PC-3 (cell line): ENCODE results near the gene TOP3A. TPM values are rescaled to one million over a fixed set of nuclear protein-coding genes. Genes with fewer than 3 reads are reported as not detected.

ENCODE experiments used
- ATAC-seq: fragments of 200-7000 bp; cut with Tn5 transposase; 2 replicates; pipeline ENCODE4 v1.9.1; 2020; ENCODE audit warnings: mild to moderate bottlenecking, moderate library complexity
- BruUV-seq: library from RNA; stranded (reverse); fragments of 400-500 nt; replicated peaks from 2 replicates; lab custom pipeline; 2021; lab: Mats Ljungman, UMichigan
- CTCF ChIA-PET: fragments of 300-600 bp; sonication (Branson Sonifier 250); formaldehyde crosslinking; loops from one replicate; lab custom pipeline; 2022; ENCODE audit warnings: antibody characterized with exemption; lab: Charles Lee
- POLR2A ChIA-PET: fragments of 300-600 bp; sonication (Branson Sonifier 250); formaldehyde crosslinking; loops from one replicate; lab custom pipeline; 2022; ENCODE audit warnings: antibody characterized with exemption; ENCODE audit not compliant: unreplicated experiment; lab: Charles Lee
- DNase-seq: peaks from one replicate; pipeline ENCODE4 v3.0.0-alpha.2; 2015
- H2AFZ ChIP-seq: fragments of 300-600 bp; sonication (generic); 2 replicates; pipeline ENCODE4 v1.6.0; 2016; ENCODE audit warnings: antibody characterized with exemption, low read length
- H3F3A ChIP-seq: fragments of 300-600 bp; sonication (generic); one replicate; pipeline ENCODE4 v1.6.0; 2017; ENCODE audit warnings: antibody characterized with exemption, low read length, control low read depth, mild to moderate bottlenecking; ENCODE audit not compliant: unreplicated experiment
- H3K27ac ChIP-seq: fragments of 300-600 bp; sonication (generic); 2 replicates; pipeline ENCODE4 v1.5.1; 2016; ENCODE audit warnings: mild to moderate bottlenecking, low read length
- H3K27me3 ChIP-seq: fragments of 300-600 bp; sonication (generic); 2 replicates; pipeline ENCODE4 v1.6.1; 2016; ENCODE audit warnings: low read length, mixed read lengths
- H3K36me3 ChIP-seq: fragments of 300-600 bp; sonication (generic); 2 replicates; pipeline ENCODE4 v1.6.1; 2016; ENCODE audit warnings: low read depth, mixed run types, low read length, mixed read lengths
- H3K4me1 ChIP-seq: fragments of 300-600 bp; sonication (generic); 2 replicates; pipeline ENCODE4 v1.5.1; 2016; ENCODE audit warnings: low read length; ENCODE audit not compliant: insufficient read depth
- H3K4me2 ChIP-seq: fragments of 300-600 bp; sonication (generic); 2 replicates; pipeline ENCODE4 v1.6.0; 2016; ENCODE audit warnings: low read length
- H3K4me3 ChIP-seq: fragments of 300-600 bp; sonication (generic); 2 replicates; pipeline ENCODE4 v1.5.1; 2016; ENCODE audit warnings: mild to moderate bottlenecking, low read length, mixed read lengths
- H3K79me2 ChIP-seq: fragments of 300-600 bp; sonication (generic); 2 replicates; pipeline ENCODE4 v1.6.1; 2017; ENCODE audit warnings: low read length, mixed read lengths
- H3K9ac ChIP-seq: fragments of 300-600 bp; sonication (generic); 2 replicates; pipeline ENCODE4 v1.6.0; 2016; ENCODE audit warnings: mild to moderate bottlenecking, low read length
- H3K9me2 ChIP-seq: fragments of 300-600 bp; sonication (generic); replicated peaks from 2 replicates; pipeline ENCODE4 v1.6.1; 2016; ENCODE audit warnings: mixed run types, low read length, mixed read lengths
- H3K9me3 ChIP-seq: fragments of 300-600 bp; sonication (generic); 2 replicates; pipeline ENCODE4 v1.6.1; 2016; ENCODE audit warnings: low read length, mixed read lengths
- H4K20me1 ChIP-seq: fragments of 300-600 bp; sonication (generic); 2 replicates; pipeline ENCODE4 v1.6.1; 2016; ENCODE audit warnings: low read length, mixed read lengths
- EZH2 ChIP-seq: fragments of 300-600 bp; sonication (generic); IDR thresholded peaks from one replicate; pipeline ENCODE4 v1.6.1; 2017; ENCODE audit warnings: antibody characterized with exemption, mild to moderate bottlenecking, low read length; ENCODE audit not compliant: unreplicated experiment
- EZH2phosphoT487 ChIP-seq: fragments of 300-600 bp; sonication (generic); IDR thresholded peaks from 2 replicates; pipeline ENCODE4 v1.6.1; 2018; ENCODE audit warnings: mild to moderate bottlenecking, antibody characterized with exemption, low read length, borderline replicate concordance
- intact Hi-C: fragments of 100-400 bp; cut with micrococcal nuclease; formaldehyde crosslinking; loops from 2 replicates; pipeline ENCODE4 v1.9.0; 2023
- total RNA-seq: library from RNA; depleted of rRNA; stranded (reverse); fragments of >200 nt; gene quantifications from 2 replicates; pipeline ENCODE4 v1.2.3, GENCODE V29; 2014
- TF ChIP-seq, protein P1 (sequence below): fragments of 300-600 bp; sonication (generic); conservative IDR thresholded peaks from 2 replicates; pipeline ENCODE4 v1.5.1; 2017; ENCODE audit warnings: antibody characterized with exemption, low read depth, mild to moderate bottlenecking, low read length

Gene TOP3A
- total RNA-seq, 1 experiment from 2014 or later, result 46.8 TPM

DNA sequence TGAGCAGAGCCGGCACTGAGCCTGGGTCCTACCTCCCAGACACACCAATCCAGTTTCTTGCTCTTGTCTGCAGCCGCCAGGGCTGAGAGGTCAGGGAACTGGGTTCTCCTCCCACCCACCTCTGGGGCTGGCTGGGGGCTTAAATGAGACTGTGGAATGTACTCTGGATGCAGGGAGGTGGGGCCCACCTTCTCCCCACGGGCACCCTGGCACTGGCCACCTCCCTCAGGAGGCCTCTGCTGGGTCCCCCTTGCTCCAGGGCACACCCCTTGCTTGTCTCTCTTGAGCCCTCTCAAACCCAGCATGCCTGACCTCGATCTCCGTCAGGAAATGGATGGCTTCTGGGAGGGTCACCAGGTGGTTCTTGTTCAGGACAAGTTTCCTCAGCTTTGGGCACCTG, 62.6 kb downstream of the TOP3A start:
- H2AFZ ChIP-seq, result no peak overlapping the region
- intact Hi-C loops, result no loop called here
- DNase-seq (no peak), ATAC-seq (no peak)
- no peak overlapping the region for H3K4me3 ChIP-seq
- no peaks in the 10 kb centered on the region for H3K27me3 ChIP-seq
- CTCF ChIA-PET, result no interaction called here
- H3K9me2 ChIP-seq, result no peaks in the 10 kb centered on the region
- H3K4me1 ChIP-seq, result peaks cover 8% of the 10 kb centered on the region
- H3K9ac ChIP-seq, result no peak overlapping the region
- no peak overlapping the region for H3K4me2 ChIP-seq
- POLR2A ChIA-PET, result no interaction called here
- H4K20me1 ChIP-seq, result peaks cover 4% of the 10 kb centered on the region; the same call in 1 of the 2 replicates
- no peaks in the 10 kb centered on the region for H3K9me3 ChIP-seq
- BruUV-seq, result no TSS peak
- H3K36me3 ChIP-seq, result peaks cover 76% of the 10 kb centered on the region
- H3F3A ChIP-seq, result no peaks in the 10 kb centered on the region
- H3K79me2 ChIP-seq, result peaks cover 28% of the 10 kb centered on the region
- no peak for TF ChIP-seq EZH2phosphoT487
- no peak for TF ChIP-seq EZH2
- TF ChIP-seq, protein P1, sequence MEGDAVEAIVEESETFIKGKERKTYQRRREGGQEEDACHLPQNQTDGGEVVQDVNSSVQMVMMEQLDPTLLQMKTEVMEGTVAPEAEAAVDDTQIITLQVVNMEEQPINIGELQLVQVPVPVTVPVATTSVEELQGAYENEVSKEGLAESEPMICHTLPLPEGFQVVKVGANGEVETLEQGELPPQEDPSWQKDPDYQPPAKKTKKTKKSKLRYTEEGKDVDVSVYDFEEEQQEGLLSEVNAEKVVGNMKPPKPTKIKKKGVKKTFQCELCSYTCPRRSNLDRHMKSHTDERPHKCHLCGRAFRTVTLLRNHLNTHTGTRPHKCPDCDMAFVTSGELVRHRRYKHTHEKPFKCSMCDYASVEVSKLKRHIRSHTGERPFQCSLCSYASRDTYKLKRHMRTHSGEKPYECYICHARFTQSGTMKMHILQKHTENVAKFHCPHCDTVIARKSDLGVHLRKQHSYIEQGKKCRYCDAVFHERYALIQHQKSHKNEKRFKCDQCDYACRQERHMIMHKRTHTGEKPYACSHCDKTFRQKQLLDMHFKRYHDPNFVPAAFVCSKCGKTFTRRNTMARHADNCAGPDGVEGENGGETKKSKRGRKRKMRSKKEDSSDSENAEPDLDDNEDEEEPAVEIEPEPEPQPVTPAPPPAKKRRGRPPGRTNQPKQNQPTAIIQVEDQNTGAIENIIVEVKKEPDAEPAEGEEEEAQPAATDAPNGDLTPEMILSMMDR, result no peak
- no peak overlapping the region for H3K27ac ChIP-seq

DNA sequence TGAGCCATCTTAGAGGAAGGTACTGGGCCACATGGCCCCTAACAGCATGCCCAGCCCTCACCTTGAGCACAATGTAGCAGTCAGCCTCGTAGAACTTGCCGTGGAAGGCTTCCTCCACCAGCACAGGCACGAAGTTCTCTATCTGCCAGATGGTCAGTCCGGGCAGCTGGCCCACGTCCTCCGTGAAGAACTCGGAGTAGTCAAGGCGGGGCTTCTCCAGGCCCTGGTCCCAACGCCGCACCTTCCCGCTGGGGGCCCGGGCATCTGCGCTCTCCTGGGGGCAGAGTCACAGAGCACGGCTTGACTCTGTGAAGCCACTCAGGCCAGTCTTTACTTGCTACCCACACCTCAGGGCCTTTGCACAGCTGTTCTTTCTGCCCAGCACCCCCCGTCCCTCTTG, 63.6 kb downstream of the TOP3A start:
- no TSS peak for BruUV-seq
- H3K36me3 ChIP-seq, result peaks cover 76% of the 10 kb centered on the region
- CTCF ChIA-PET, result no interaction called here

GRCh38 chr17:18250708-18251107, 64.1 kb downstream of the TOP3A start:
- ChIA-PET POLR2A (no interaction called here), CTCF (no interaction called here)
- ATAC-seq (no peak), DNase-seq (no peak)
- H3K27me3 ChIP-seq, result no peaks in the 10 kb centered on the region
- TF ChIP-seq EZH2 (no peak), EZH2phosphoT487 (no peak)
- TF ChIP-seq, protein P1, result no peak
- no peaks in the 10 kb centered on the region for H3K9me3 ChIP-seq
- no peaks in the 10 kb centered on the region for H3K4me1 ChIP-seq
- peaks cover 76% of the 10 kb centered on the region for H3K36me3 ChIP-seq
- no TSS peak for BruUV-seq
- no peak overlapping the region for H3K27ac ChIP-seq
- H2AFZ ChIP-seq, result no peak overlapping the region
- H3K9me2 ChIP-seq, result no peaks in the 10 kb centered on the region
- no peak overlapping the region for H3K4me2 ChIP-seq
- H3K9ac ChIP-seq, result no peak overlapping the region
- no peaks in the 10 kb centered on the region for H4K20me1 ChIP-seq
- intact Hi-C loops, result no loop called here
- no peak overlapping the region for H3K4me3 ChIP-seq
- no peaks in the 10 kb centered on the region for H3F3A ChIP-seq
- H3K79me2 ChIP-seq, result peaks cover 13% of the 10 kb centered on the region

More for the DNA sequence above, 63.6 kb downstream of the TOP3A start:
- Histone ChIP-seq H3K4me1 (no peaks in the 10 kb centered on the region), H2AFZ (no peak overlapping the region), H3K79me2 (peaks cover 18% of the 10 kb centered on the region), H3K4me2 (no peak overlapping the region), H3K4me3 (no peak overlapping the region), H3K27ac (no peak overlapping the region), H3K9ac (no peak overlapping the region), H3K27me3 (no peaks in the 10 kb centered on the region), H4K20me1 (no peaks in the 10 kb centered on the region), H3K9me2 (no peaks in the 10 kb centered on the region), H3F3A (no peaks in the 10 kb centered on the region), H3K9me3 (no peaks in the 10 kb centered on the region)
- ATAC-seq, result no peak
- intact Hi-C loops, result no loop called here
- POLR2A ChIA-PET, result no interaction called here
- no peak for TF ChIP-seq EZH2phosphoT487
- TF ChIP-seq, protein P1, result no peak
- DNase-seq, result no peak
